GM21723 (cell line): Measurements from ENCODE around the gene IPO5.
"Not testable (repeated sequence)": the region's sequence is repeated elsewhere in the genome, so short reads cannot be mapped to it uniquely, and the experiment has no call there.

Experiments
- ATAC-seq: cut with Tn5 transposase; IDR thresholded peaks from one replicate; pipeline ENCODE4 v1.9.1; 2021; ENCODE audit warnings: mild to moderate bottlenecking, moderate library complexity; ENCODE audit not compliant: unreplicated experiment

Gene IPO5

DNA sequence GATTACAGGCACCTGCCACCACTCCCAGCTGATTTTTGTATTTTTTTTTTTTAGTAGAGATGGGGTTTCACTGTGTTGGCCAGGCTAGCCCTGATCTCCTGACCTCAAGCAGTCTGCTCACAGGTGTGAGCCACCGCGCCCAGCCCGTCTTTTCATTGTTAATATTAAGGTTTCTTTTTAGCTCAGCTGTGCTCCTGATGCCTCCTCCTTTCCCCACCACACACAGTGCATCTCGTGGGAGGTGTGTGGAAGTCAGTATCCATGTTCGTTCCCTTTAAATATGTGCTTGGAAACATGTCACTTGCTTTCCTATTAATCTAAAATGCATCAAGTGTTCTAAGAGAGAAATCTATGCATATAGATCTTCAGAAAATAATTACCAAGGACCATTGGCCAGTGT lies 53.5 kb downstream of the IPO5 start:
- no peak for ATAC-seq

DNA sequence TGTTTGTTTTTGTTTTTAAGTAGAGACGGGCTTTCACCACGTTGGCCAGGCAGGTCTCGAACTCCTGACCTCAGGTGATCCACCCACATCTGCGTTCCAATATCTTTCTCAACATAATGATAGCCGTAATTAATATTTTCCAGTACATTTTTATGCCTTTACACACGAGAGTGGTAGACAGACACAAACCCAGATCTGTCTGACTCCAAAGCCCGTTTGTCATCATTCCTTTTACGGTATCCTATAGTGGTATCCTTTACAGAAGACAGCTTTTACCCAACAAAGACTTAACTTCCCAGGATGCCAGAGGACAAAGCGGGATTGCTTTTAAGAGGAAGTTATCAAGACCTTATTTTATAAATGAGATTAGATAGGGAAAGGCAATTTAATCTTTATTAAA lies 59.8 kb downstream of the IPO5 start:
- ATAC-seq, result no peak

DNA sequence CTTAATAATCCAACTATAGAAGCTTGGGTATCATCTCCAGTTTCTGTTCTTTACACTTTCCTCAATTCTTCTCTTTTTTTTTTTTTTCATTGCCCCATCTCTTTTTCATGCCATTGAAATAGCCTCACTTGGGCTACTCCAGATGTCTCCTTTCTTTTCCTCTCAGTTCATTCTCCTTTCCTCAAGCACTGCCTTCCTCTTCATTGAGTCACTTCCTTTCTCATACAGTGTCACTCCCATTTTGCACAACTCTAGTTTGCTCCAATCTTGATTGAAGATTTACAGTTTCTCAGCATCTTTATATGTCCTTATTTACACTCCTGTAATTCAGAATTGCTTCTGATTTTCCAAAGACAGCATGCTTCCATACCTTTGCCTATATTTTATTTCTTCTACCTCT lies 61.3 kb downstream of the IPO5 start:
- ATAC-seq, result no peak

DNA sequence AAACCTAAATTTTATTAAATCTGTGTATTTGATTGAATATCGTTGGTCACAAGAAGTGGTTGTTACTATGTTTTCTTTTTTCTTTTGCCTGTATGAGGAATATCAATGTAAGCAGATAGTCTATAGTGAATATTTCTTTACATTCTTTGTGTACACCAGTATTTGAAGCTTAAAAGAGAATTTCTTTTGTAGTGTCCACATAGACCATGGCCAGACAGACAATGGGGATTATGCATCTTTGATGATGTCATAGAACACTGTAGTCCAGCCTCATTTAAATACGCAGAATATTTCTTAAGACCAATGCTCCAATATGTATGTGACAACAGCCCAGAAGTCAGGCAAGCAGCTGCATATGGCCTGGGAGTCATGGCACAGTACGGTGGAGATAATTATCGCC lies 64.8 kb downstream of the IPO5 start:
- no peak for ATAC-seq

DNA sequence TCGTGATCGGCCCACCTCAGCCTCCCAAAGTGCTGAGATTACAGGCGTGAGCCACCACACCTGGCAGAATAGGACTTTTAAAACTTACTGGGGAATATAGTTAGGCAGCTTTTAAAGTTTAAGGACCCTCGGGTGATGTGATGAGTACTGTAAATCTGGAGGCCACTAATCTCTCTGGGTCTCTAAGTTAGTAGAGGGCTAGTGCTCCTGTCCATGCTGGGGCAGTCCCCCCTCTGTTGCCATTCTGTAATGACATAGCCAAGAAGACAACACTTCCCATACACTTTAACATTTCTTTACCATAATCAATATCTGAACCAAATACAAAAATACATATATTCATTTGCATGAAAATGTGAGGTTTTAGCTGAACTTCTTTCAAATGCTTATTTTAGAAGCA lies 65.7 kb downstream of the IPO5 start:
- no peak for ATAC-seq

DNA sequence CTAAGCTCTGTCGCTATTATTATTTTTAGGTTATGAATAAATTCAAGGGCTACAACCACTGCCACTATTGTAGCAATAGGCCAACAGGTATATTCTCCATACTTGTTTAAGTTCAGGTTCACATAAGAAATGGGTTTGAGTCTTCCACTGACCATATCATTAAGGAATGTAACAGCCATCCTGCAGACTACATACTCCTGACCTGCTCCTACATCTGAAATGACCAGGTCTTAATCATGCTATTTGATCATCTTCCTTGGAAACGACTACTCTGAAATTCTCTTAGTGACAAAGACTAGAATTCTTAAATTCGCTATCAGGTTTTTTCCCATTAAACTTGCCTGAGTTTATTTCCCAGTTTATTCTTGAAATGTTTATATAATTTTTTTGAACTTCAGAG lies 66.8 kb downstream of the IPO5 start:
- no peak for ATAC-seq

DNA sequence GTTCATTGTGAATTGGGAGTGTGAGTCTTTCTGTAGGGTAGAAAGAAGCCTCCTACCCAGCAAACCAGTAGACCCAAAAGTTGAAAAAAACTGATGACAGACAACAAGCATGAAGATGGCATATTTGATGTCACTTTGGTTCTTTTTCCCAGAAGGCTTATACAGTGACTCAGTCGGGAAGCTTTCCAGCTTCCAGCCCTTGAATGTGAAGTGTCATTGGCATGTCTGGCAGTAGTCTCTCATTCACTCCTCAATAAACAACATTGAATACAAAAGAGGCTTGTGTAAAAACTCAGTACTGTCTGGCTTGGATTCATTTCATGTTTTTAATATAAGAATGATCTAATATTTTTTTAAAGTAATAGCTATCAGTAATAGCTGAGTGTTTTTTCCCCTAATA lies 68.7 kb downstream of the IPO5 start:
- ATAC-seq, result no peak

DNA sequence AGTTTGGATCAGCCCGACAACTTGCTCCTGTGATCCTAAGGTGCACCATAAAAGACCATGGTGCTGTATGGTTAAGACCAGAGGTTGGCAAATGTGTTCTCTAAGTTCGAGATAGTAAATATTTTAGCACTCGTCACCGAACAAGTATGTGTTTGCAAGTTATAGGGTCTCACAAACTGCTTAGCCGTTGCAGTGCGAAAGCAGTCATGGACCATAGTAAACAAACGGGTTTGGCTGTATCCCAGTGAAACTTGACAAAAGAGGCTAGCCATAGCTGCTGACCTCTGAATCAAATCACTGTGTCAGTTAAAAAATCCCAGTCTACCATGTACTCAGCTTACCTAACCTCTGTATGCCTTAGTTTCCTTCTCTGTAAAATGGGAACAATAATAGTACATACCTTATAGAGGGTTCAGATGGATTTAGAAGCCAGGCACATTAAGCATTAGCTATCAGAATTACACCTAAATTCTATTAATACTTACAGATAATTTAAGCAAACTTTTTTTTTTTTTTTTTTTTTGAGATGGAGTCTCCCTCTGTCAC lies 72.1 kb downstream of the IPO5 start:
- ATAC-seq, result no peak

DNA sequence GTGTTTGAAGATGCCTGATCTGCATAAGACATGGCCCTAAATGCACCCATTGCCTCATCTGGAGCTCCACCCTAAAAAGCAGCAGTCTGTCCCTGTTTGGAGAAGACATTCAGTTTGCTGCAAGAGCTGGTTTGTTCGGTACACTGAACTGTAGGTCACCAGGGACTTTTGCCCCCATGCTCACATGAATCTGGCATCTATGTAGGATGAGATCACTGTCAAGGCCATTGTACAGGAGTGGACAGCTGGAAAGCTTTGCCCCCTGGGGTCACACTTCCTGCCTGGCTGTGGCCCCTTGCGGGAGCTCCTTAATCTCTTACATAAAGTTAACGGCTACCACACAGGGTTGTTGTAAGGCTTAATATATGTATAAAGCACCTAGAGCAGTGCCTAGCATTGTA lies 73.0 kb downstream of the IPO5 start:
- no peak for ATAC-seq

DNA sequence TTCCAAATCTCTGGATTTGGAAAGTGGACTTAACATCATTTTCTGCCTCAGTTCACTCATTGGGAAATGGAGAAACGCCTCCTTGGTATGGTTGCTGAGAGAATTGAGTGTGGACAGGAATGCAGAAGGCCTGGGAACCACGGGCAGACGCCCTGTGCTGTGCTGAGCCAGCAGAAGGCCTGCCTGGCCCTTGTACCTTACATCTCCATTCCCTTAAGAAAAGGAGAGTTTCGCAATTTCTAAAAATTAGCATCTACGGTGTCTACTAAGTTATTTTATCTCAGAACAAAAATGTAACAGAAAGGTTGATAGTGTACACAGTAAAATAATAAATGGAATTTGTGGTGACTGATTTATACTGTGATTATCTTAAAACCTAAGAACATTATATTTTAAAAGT lies 78.7 kb downstream of the IPO5 start:
- no peak for ATAC-seq

DNA sequence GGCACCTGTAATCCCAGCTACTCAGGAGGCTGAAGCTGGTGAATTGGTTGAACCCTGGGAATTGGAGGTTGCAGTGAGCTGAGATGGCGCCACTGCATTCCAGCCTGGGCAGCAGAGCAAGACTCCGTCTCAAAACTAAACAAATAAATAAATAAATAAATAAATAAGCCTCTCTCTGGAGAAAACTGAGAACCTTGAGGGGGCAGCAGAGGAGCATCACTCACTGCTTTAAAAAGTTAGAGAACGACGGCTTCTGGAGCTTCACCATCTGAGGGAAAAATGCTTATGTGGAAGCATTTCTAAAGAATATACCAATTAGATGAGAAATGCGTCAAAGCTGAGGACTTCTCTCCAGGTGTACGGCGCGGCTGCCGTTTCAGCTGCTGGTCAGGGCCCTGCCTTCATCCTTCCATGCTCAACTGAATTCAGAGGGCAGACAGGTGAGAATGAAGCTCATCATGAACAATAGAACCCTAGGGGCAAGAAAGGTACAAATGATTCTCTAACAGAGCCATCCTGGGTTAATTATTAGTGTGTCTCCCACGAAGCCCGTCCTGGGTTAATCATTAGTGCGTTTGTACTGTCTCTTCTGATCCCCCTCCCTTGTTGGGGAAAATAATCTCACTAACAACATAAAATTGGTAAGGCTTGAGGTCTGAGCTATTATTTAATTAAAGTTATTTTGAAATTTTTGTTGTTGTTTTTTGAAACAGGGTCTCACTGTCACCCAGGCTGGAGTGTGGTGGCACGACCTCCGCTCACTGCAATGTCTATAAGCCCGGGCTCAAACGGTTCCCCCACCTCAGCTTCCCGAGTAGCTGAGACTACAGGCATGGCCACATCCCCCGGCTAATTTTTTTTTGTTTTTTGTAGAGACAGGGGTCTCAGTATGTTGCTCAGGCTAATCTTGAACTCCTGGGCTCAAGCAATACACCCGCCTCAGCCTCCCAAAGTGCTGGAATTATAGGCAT lies 80.1 kb downstream of the IPO5 start:
- no peak for ATAC-seq

DNA sequence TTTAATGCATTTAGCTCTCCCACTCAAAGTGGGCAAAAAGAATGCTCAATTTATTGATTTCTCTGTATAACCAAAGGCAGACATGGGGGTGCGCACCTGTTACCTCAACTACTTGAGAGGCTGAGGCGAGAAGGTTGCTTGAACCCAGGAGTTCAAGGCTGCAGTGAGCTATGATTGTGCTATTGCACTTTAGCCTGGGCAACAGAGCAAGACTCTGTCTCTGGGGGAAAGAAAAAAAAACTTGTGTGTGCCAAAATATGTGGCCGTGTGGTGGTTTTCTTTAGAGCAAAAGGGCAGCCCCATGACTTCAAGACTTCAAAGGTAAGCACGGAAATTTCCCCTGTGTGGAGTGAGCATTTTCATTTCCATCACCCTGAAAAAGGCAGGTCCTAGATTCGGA lies 81.9 kb downstream of the IPO5 start:
- ATAC-seq, result no peak

DNA sequence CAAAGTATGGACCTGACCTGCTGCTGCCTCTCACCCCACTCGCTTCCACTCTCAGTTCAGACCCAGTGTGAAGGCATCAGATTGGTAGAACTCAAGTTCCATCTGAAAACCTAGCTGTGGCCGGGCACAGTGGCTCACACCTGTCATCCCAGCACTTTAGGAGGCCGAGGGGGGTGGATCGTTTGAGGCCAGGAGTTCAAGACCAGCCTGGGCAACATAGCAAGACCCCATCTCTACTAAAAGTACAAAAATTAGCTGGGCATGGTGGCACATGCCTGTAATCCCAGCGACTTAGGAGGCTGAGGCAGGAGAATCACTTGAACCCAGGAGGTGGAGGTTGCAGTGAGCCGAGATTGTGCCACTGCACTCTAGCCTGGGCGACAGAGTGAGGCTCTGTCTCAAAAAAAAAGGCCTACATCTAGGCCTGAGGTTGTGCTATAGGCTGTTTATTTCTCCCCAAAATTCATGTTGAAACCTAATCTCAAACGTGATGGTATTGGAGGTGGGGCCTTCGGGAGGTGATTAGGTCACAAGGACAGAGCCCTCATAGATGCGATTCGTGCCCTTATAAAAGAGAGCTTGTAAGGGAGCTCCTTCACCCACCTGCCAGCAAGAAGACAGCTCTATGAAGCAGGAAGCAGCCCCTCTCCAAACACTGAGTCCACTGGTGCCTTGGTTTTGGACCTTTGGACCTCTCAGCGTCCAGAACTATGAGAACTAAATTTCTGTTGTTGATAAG lies 83.3 kb downstream of the IPO5 start:
- ATAC-seq, result not testable (repeated sequence)

DNA sequence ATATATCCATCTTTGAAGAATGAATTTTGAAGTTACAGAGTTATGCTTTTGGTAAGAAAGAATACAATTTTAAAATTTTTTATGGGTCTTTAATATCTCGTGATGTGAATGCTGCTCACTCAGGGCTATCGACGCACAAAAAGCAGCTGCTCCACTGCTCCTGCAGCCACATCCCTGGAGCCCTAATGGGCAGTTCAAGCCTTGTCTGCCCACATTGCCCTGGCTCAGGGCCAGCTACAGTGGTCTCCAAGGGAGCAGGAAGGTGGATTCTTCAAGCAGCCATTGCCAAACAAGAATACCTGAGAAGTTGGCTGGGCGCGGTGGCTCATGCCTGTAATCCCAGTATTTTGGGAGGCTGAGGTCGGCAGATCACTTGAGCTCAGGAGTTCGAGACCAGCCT lies 85.8 kb downstream of the IPO5 start:
- ATAC-seq, result no peak

DNA sequence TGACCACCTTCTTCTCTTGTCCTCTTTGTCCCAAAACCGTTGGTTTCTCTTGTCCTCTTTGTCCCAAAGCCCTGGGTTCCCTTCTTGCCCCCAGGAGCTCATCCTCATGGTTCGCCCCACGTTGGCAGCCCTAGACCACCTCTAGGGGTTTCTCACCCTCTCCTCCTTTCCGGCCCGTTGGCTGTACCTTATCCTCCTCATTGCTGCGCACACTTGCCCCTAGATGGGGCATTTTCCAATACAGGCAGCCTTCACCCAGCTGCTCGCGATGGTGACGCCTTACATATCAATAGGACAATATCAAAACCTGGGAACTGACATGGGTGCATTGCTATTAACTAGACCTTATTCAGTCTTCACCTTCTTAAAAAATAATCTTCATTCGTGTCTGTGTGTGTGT lies 86.5 kb downstream of the IPO5 start:
- no peak for ATAC-seq

DNA sequence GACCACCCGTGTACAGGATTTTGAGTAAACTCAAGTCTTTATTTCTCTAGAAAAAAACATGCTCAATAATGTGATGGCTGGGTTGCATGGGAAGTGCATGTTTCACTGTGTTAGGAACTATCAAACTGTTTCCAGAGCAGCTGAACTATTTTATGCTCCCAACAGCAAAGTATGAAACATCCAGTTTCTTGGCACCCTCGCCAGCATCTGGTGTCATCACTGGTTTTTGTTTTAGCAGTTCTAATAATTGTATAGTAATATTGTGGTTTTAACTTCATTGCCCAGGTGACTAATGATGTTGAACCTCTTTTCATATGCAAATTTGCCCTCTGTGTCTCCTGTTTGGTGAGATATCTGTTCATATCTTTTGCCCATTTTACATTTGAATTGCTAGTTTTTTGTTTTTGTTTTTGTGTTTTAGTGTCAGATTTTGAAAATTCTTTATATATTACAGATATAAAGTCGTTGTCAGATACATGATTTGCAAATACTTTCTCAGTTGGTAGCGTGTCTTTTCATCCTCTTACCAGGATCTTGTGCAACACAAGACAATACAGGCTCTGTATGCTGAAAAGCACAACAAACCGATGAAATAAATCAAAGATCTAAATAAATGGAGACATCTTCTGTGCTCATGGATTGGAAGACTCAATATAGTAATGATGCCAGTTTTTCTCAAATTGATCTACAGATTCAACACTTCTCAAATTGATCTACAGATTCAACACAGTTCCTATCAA lies 87.8 kb downstream of the IPO5 start:
- no peak for ATAC-seq

DNA sequence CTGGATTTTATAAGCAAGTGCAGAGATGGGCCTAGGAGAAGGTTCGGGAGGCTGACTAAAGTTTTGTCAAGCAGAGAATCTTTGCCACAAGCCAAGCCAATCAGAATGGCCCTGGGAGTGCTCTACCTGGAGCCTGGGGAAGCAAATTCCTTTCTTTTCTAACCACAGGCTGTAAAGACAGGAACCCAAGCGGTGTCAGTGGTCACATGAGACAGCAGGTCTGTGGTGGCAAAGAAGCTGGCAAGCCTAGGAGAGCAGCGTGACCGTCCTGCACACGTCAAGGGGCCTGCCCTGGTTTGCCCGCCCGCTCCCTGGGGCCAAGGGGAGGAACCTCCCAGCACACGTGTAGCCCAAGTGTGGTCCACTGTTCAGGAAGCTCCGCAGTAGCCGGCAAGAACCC lies 90.8 kb downstream of the IPO5 start:
- no peak for ATAC-seq

DNA sequence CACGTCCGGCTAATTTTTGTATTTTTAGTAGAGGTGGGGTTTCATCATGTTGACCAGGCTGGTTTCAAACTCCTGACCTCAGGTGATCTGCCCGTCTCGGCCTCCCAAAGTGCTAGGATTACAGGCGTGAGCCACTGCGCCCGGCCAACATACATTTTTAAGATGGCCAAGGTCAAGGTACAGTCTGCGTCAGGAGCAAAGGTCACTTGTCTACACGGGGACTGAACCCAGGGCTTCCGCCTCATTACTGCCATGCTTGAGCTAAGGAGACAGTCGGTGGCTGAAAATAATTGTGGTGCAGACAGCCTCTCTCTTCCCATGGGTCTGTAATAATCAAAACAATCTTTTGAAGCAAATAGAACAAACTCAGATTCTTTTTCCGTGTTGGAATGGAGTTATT lies 94.3 kb downstream of the IPO5 start:
- not testable (repeated sequence) for ATAC-seq

DNA sequence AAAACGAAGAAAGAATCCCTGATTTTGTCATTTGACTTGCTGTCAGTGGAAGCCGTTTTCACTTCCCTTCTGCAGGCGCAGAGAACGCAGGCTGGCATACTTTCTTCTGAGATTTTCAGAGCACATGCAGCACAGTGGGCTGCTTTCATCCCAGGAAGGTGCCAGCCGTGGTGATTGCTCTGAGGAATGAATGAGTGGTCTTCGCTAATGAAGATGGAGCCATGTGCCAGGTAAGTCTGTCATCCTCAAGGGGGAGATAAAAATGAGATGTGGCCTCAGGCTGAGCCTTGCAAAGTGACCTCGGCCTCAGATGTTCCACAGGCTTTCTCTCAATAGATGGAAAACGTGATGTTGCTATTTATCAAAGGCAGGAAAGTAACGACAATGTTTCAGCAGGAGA lies 94.8 kb downstream of the IPO5 start:
- no peak for ATAC-seq

DNA sequence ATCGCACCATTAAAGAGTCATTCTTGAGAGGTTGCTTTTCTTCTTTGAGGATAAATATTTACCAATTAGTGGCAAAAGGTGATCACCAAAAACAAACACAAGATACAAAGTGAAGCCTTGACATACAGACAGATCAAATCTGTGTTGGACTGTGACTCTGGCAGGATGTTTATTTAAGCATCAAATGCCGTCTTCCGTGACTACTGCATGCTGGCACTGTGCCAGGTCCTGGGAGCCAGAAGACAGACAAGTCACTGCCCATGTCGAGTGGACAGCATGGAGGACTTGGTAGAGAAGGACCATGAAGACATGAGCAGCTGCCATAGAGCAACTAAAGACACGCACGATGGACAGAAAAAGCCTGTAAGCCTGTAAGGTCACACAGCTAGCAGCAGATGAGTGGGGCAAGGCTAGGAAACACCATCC lies 96.6 kb downstream of the IPO5 start:
- no peak for ATAC-seq

DNA sequence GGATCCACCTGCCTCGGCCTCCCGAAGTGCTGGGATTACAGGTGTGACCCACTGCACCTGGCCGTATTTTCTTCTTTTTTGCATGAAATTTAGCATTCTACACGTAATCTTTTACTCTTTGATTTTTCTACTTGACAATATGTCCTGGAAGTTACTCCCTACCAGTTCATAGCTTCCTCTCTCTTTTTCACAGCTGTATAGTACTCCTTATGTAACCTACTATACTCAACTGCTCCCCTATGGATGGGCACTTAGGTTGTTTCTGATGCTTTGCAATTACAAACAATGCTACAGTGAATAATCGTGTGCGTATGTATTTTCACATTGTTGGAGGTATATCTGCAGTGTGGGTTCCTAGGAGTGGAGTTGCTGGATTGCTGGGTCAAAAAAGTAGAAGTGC lies 98.9 kb downstream of the IPO5 start:
- no peak for ATAC-seq
